Measurements from ENCODE around the gene PGAP6.
"Not testable (repeated sequence)": the region's sequence is repeated elsewhere in the genome, so short reads cannot be mapped to it uniquely, and the experiment has no call there.

The PGAP6 gene

DNA sequence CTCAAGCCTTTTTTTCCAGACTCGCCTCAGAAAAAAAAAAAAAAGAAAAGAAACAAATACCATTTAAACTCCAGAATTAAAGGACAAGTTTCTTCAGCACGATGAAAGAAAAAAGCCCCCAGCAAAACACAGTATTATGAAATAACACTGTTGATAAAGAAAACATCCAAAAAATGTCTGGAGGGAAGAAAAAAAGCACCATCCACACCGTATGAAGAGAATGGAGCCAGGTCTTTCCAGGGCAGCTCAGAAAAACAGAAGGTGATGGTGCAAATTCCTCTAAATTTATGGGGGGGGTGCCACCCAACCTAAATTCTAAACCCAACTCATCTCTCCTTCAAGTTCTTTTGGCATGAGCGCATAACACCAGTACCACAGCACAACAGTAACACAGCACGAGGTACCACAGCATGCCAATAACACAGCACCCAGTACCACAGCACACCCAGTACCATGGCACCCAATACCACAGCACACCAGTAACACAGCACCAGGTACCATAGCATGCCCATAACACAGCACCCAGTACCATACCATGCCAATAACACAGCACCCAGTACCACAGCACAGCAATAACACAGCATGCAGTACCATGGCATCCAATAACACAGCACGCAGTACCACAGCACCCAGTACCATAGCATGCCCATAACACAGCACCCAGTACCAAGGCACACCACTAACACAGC lies 48.2 kb downstream of the PGAP6 start:
- Histone ChIP-seq H3K36me3 (ENCODE audit: control insufficient read depth in 2 of 2, insufficient read depth in 2 of 2, low read length in 2 of 2) (no peaks in the 10 kb centered on the region), H3K27me3 (ENCODE audit: control insufficient read depth in 1 of 2, insufficient read depth in 2 of 2, low read length in 2 of 2) (no peaks in the 10 kb centered on the region), H3K4me3 (ENCODE audit: low read length in 2 of 2) (no peak overlapping the region), H3K9ac (ENCODE audit: low read length in 2 of 2) (no peak overlapping the region), H3K9me3 (ENCODE audit: control insufficient read depth in 2 of 2, low read length in 2 of 2) (no peaks in the 10 kb centered on the region), H3K4me1 (ENCODE audit: control insufficient read depth, insufficient read depth, low read length) (peaks cover 7% of the 10 kb centered on the region), H3K27ac (ENCODE audit: low read length) (no peak overlapping the region)

DNA sequence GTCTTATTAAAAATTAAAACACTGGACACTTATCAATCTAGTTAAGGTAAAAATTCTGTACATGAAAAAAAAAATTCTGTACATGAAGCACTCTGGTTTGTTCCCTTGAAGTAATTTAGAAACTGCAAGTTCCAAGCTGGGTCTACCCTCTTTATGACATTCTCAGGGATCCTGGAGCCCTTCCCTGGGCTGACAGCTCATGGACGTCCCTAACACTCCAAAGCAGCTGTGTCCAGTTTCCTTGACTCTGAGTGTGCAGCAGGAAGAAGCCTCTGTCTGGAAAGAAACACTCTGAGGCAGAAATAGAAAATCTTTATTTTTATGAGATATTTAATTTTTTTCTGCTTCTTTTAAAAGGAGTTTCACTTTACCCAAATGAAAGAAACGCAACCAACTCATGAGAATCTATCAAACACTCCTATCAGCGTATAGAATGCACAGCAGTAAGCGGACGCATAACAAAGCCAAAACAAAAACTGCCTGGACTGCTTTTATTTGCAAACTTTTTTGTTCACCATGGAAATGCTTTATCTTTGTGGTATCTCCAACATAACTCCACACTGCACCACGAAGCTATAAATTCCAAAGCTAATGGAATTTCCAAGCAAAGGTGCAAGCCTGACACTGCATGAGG lies 50.5 kb downstream of the PGAP6 start:
- peaks cover 14% of the 10 kb centered on the region for H3K4me1 ChIP-seq (ENCODE audit: control insufficient read depth, insufficient read depth, low read length)
- not testable (repeated sequence) for H3K36me3 ChIP-seq (ENCODE audit: control insufficient read depth in 2 of 2, insufficient read depth in 2 of 2, low read length in 2 of 2); H3K27me3 ChIP-seq (ENCODE audit: control insufficient read depth in 1 of 2, insufficient read depth in 2 of 2, low read length in 2 of 2); H3K9me3 ChIP-seq (ENCODE audit: control insufficient read depth in 2 of 2, low read length in 2 of 2); H3K9ac ChIP-seq (ENCODE audit: low read length in 2 of 2); H3K27ac ChIP-seq (ENCODE audit: low read length); H3K4me3 ChIP-seq (ENCODE audit: low read length in 2 of 2)

DNA sequence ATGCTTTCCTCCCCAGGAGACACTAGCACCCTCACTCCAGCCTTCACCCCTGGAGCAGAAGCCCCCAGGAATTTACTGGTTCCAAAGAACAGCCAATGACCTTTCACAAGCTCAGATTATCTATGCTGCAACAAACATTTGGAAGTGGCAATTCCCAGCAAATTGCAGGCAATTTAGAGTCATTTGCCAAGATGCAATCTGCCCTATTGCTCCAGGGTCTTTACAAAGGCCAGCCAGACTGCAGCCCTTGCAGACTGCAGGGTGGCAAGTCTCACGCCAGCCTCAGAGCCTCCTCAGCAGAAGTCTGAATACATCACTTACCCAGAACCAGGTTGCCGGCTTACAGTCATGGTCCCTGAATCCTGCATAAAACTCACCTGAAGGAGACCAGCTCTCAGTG lies 51.0 kb downstream of the PGAP6 start:
- Histone ChIP-seq H3K27me3 (ENCODE audit: control insufficient read depth in 1 of 2, insufficient read depth in 2 of 2, low read length in 2 of 2) (no peaks in the 10 kb centered on the region), H3K27ac (ENCODE audit: low read length) (no peak overlapping the region), H3K36me3 (ENCODE audit: control insufficient read depth in 2 of 2, insufficient read depth in 2 of 2, low read length in 2 of 2) (no peaks in the 10 kb centered on the region), H3K4me1 (ENCODE audit: control insufficient read depth, insufficient read depth, low read length) (peaks cover 14% of the 10 kb centered on the region), H3K9me3 (ENCODE audit: control insufficient read depth in 2 of 2, low read length in 2 of 2) (no peaks in the 10 kb centered on the region), H3K9ac (ENCODE audit: low read length in 2 of 2) (no peak overlapping the region), H3K4me3 (ENCODE audit: low read length in 2 of 2) (no peak overlapping the region)

DNA sequence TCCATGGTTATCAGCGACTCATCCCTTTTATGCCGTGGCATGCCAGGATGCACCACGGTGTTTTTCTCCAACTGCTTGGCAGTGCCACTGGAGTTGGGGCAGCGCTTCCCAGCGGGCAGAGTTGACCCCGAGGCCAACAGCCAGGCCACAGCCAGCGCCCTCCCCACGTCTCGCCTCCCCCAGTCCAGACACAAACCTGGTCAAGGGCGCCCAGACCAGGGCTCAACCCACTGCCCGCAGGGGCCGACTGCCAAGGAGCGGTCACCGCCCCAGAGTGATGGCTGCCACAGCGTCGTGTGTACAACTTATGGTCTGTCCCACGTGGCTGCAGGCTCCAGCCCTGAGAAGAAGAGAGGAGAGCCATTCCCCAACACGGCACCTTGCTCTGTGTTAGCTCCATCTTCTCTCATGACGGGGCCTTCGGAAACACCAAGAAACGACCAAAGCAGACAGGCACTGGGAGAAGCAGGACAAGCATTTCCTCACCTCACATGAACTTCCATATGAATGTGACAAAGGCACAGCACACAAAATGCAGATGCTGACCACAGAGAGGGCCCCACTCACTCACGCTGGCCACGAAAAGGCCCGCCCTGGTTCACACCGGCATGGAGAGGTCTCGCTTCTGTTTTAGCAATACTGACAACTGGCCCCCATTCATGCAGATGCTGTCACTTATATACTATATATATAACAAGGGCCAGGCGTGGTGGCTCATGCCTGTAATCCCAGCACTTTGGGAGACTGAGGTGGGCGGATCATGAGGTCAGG lies 56.2 kb downstream of the PGAP6 start:
- Histone ChIP-seq H3K36me3 (ENCODE audit: control insufficient read depth in 2 of 2, insufficient read depth in 2 of 2, low read length in 2 of 2) (no peaks in the 10 kb centered on the region), H3K9me3 (ENCODE audit: control insufficient read depth in 2 of 2, low read length in 2 of 2) (no peaks in the 10 kb centered on the region), H3K4me1 (ENCODE audit: control insufficient read depth, insufficient read depth, low read length) (peaks cover 6% of the 10 kb centered on the region), H3K9ac (ENCODE audit: low read length in 2 of 2) (no peak overlapping the region), H3K27me3 (ENCODE audit: control insufficient read depth in 1 of 2, insufficient read depth in 2 of 2, low read length in 2 of 2) (no peaks in the 10 kb centered on the region), H3K27ac (ENCODE audit: low read length) (no peak overlapping the region), H3K4me3 (ENCODE audit: low read length in 2 of 2) (no peak overlapping the region)

DNA sequence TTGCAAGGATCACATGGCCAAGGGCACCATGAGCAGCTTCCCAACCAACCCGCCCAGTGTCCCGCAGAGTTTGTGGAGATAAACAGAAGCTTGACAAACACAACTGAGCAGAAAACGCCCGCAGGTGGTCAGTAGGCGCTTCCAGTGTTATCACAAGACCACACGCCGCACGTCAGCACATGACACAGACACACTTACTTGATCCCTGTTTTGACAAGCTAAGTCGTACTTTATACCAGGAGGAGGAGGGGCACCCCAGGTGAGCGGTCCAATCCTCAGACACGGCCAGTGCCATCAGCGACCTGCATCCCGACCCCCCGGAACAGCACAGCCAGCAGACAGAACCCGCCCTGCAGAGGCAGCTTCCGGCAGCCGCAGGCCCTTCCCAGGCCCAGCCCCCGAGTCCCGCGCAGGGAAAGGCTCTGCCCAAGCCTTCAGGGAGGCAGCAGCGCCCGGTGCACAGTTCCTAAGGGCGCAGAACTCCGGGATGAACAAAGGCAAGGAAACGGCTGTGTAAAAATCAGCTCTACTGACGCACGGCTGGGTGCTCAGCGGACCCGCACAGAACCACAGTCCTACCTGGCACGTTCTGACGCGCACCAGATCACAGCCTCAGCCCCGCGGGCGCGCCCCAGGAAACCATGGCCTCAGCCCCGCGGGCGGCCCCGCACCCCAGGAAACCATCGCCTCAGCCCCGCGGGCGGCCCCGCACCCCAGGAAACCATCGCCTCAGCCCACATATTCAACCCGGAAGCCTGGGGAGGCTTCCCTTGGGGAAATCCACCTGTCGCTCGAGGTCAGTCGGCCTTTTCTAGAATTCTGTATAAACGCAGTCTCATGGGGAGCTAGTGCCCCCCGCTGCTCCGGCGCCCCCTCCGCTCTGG lies 57.1 kb downstream of the PGAP6 start:
- H3K9me3 ChIP-seq (ENCODE audit: control insufficient read depth in 2 of 2, low read length in 2 of 2) = no peaks in the 10 kb centered on the region
- no peaks in the 10 kb centered on the region for H3K36me3 ChIP-seq (ENCODE audit: control insufficient read depth in 2 of 2, insufficient read depth in 2 of 2, low read length in 2 of 2)
- no peak overlapping the region for H3K27ac ChIP-seq (ENCODE audit: low read length)
- no peaks in the 10 kb centered on the region for H3K27me3 ChIP-seq (ENCODE audit: control insufficient read depth in 1 of 2, insufficient read depth in 2 of 2, low read length in 2 of 2)
- H3K4me3 ChIP-seq (ENCODE audit: low read length in 2 of 2) = no peak overlapping the region
- no peak overlapping the region for H3K9ac ChIP-seq (ENCODE audit: low read length in 2 of 2)
- peaks cover 6% of the 10 kb centered on the region for H3K4me1 ChIP-seq (ENCODE audit: control insufficient read depth, insufficient read depth, low read length)

DNA sequence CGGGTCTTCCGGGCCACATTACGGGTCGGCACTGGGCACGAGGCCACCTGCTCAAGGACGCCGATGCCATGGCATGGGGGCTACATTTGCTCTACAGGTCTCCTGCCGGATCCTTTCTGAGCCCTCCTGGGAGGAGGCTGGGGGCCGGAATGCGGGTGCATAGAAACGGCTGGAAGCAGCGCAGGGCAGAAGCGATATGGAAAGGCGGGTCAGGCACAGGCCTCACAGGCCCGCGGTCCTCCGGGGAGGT lies 57.7 kb downstream of the PGAP6 start:
- Histone ChIP-seq H3K9me3 (ENCODE audit: control insufficient read depth in 2 of 2, low read length in 2 of 2) (no peaks in the 10 kb centered on the region), H3K4me1 (ENCODE audit: control insufficient read depth, insufficient read depth, low read length) (peaks cover 6% of the 10 kb centered on the region), H3K27me3 (ENCODE audit: control insufficient read depth in 1 of 2, insufficient read depth in 2 of 2, low read length in 2 of 2) (no peaks in the 10 kb centered on the region), H3K27ac (ENCODE audit: low read length) (no peak overlapping the region), H3K4me3 (ENCODE audit: low read length in 2 of 2) (no peak overlapping the region), H3K36me3 (ENCODE audit: control insufficient read depth in 2 of 2, insufficient read depth in 2 of 2, low read length in 2 of 2) (peaks cover 0 to 6% of the 10 kb centered on the region in 2 donors), H3K9ac (ENCODE audit: low read length in 2 of 2) (no peak overlapping the region)

DNA sequence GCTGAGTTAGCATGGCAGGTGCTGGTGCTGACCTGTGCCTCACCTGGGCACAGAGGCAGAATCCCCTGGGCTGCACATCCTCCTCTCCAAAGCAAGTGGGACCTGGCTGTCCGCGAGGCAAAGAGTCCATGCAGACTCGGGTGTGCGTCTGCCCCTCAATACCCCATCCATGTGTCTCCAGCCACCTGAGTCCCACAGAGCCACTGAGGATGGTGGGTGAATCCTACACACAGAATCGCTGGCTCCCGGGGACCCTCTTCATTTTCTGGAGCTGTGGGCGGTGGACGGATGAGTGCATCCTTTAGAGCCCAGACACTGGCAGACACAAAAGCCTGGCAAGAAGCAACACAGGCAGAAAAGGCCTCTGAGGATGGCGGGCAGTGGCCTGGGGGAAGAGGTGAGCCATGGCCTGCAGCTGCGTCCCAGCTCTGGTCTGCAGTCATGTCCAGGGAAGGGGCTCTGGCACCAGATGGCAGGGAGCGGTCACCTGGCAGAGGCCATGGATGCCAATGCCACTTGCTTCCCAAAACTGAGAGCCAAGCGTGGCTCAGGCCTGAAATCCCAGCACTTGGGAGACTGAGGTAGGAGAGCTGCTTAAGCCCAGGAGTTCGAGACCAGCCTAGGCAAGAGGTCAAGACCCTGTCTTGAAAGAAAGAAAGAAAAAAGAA lies 59.2 kb downstream of the PGAP6 start:
- no peaks in the 10 kb centered on the region for H3K9me3 ChIP-seq (ENCODE audit: control insufficient read depth in 2 of 2, low read length in 2 of 2)
- H3K27me3 ChIP-seq (ENCODE audit: control insufficient read depth in 1 of 2, insufficient read depth in 2 of 2, low read length in 2 of 2) = no peaks in the 10 kb centered on the region
- H3K36me3 ChIP-seq (ENCODE audit: control insufficient read depth in 2 of 2, insufficient read depth in 2 of 2, low read length in 2 of 2) = peaks cover 0 to 11% of the 10 kb centered on the region in 2 donors
- H3K27ac ChIP-seq (ENCODE audit: low read length) = no peak overlapping the region
- H3K4me3 ChIP-seq (ENCODE audit: low read length in 2 of 2) = no peak overlapping the region
- no peak overlapping the region for H3K9ac ChIP-seq (ENCODE audit: low read length in 2 of 2)
- H3K4me1 ChIP-seq (ENCODE audit: control insufficient read depth, insufficient read depth, low read length) = peaks cover 3% of the 10 kb centered on the region

DNA sequence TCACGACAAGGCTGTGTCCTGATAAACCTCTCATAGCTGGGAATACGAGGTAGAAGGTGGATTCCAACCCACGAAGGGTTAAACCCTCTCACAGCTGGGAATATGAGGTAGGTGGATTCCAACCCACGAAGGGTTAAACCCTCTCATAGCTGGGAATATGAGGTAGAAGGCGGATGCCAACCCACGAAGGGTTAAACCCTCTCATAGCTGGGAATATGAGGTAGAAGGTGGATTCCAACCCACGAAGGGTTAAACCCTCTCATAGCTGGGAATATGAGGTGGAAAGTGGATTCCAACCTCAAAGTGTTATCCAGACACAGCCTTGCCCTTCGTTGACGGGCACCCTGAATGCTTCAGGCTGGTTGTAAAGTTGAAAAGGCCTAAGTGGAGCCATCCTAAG lies 60.2 kb downstream of the PGAP6 start:
- Histone ChIP-seq H3K27me3 (ENCODE audit: control insufficient read depth in 1 of 2, insufficient read depth in 2 of 2, low read length in 2 of 2) (no peaks in the 10 kb centered on the region), H3K27ac (ENCODE audit: low read length) (no peak overlapping the region), H3K36me3 (ENCODE audit: control insufficient read depth in 2 of 2, insufficient read depth in 2 of 2, low read length in 2 of 2) (peaks cover 0 to 11% of the 10 kb centered on the region in 2 donors), H3K4me1 (ENCODE audit: control insufficient read depth, insufficient read depth, low read length) (no peaks in the 10 kb centered on the region), H3K9me3 (ENCODE audit: control insufficient read depth in 2 of 2, low read length in 2 of 2) (no peaks in the 10 kb centered on the region), H3K4me3 (ENCODE audit: low read length in 2 of 2) (no peak overlapping the region), H3K9ac (ENCODE audit: low read length in 2 of 2) (no peak overlapping the region)

All from stomach smooth muscle (tissue), 2 donors.